Spleen (tissue), 7 donors: Measurements from ENCODE around the gene ENPEP.

Source experiments
- POLR2A ChIP-seq, 3 donors: fragments of 450-650 bp; IDR thresholded peaks; one replicate each; pipeline ENCODE4 v1.5.1; 2017; ENCODE audit warnings: antibody characterized with exemption in 3 of 3, mild to moderate bottlenecking in 1 of 3
- POLR2AphosphoS5 ChIP-seq, 3 donors: sonication (generic); formaldehyde crosslinking; IDR thresholded peaks; one replicate each; pipeline ENCODE4 v1.5.1; 2017; ENCODE audit warnings: antibody characterized with exemption in 3 of 3
- TF ChIP-seq, protein P1 (sequence below), 11 experiments: fragments of 200-600 bp in 7 of 11; fragments of 450-650 bp in 4 of 11; sonication (generic) in 4 of 11; IDR thresholded peaks in 8 of 11; conservative IDR thresholded peaks in 3 of 11; 1 replicate in 7 of 11; 2 replicates in 4 of 11; pipeline versions ENCODE4 v1.4.0 to v1.8.0; 2016 to 2021; ENCODE audit warnings: antibody characterized with exemption in 11 of 11, inconsistent platforms in 4 of 11, mild to moderate bottlenecking in 1 of 11
- donor health status: DM: no; HTN: no; CAD: no; lungs with moderate emphysema.
- donor health status: DM: no; HTN: no; CAD: no.
- donor health status: DM: no; HTN: no; CAD: no.

DNA sequence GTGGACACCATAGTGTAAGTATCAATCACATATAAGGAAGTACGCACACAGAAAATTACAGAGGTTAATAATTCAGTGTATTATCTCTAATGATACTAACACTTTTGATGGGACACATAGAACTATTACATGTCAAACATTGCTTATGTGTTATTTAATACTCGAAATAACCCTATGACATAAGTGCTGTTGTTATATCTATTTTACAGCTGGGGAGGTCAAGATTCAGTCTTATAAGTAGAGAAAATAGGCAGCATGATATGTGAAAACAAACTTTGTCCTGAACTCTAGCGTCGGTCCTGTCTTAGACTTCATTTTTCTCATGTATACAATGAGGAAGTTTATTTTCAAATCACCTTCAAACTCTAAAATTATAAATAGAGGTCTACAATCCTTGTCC lies 23.2 kb downstream of the ENPEP start:
- TF ChIP-seq, protein P1, sequence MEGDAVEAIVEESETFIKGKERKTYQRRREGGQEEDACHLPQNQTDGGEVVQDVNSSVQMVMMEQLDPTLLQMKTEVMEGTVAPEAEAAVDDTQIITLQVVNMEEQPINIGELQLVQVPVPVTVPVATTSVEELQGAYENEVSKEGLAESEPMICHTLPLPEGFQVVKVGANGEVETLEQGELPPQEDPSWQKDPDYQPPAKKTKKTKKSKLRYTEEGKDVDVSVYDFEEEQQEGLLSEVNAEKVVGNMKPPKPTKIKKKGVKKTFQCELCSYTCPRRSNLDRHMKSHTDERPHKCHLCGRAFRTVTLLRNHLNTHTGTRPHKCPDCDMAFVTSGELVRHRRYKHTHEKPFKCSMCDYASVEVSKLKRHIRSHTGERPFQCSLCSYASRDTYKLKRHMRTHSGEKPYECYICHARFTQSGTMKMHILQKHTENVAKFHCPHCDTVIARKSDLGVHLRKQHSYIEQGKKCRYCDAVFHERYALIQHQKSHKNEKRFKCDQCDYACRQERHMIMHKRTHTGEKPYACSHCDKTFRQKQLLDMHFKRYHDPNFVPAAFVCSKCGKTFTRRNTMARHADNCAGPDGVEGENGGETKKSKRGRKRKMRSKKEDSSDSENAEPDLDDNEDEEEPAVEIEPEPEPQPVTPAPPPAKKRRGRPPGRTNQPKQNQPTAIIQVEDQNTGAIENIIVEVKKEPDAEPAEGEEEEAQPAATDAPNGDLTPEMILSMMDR (IDR thresholded peaks at IDR 0.05 in 8 of 11, conservative IDR thresholded peaks at IDR 0.05 in 3 of 11) = no peak
- TF ChIP-seq POLR2A (IDR thresholded peaks at IDR 0.05) = no peak
- no peak for TF ChIP-seq POLR2AphosphoS5 (IDR thresholded peaks at IDR 0.05)
